Suprapubic skin (tissue), 4 donors: ENCODE data around the gene USP47. TPM values are rescaled to one million over a fixed set of nuclear protein-coding genes. Genes with fewer than 3 reads are reported as not detected.
A peak's percentile ranks its signal among the peaks of the same experiment; 100 is the strongest.

Source experiments
- DNase-seq, 2 donors: peaks; one replicate each; pipeline ENCODE4 v3.0.0-alpha.2; 2019; ENCODE audit warnings: low spot score in 2 of 2
- H3K27ac ChIP-seq: fragments of 200-600 bp; sonication (generic); one replicate; pipeline ENCODE4 v1.5.1; 2019
- H3K27me3 ChIP-seq: fragments of 200-600 bp; sonication (generic); one replicate; pipeline ENCODE4 v1.5.1; 2019
- H3K36me3 ChIP-seq: fragments of 200-600 bp; sonication (generic); one replicate; pipeline ENCODE4 v1.5.1; 2019
- H3K4me1 ChIP-seq: fragments of 200-600 bp; sonication (generic); one replicate; pipeline ENCODE4 v1.5.1; 2019
- H3K4me3 ChIP-seq: fragments of 200-600 bp; sonication (generic); one replicate; pipeline ENCODE4 v1.5.1; 2019; ENCODE audit warnings: mild to moderate bottlenecking
- H3K9me3 ChIP-seq: fragments of 200-600 bp; sonication (generic); one replicate; pipeline ENCODE4 v1.5.1; 2019
- CTCF ChIP-seq, 2 donors: fragments of 200-600 bp in 1 of 2; fragments of 450-650 bp in 1 of 2; sonication (generic) in 1 of 2; IDR thresholded peaks; one replicate each; pipeline ENCODE4 v1.5.1; 2016 to 2019; ENCODE audit warnings: antibody characterized with exemption in 2 of 2, mild to moderate bottlenecking in 1 of 2, moderate library complexity in 1 of 2
- EP300 ChIP-seq: sonication (generic); formaldehyde crosslinking; IDR thresholded peaks from one replicate; pipeline ENCODE4 v1.6.1; 2017; ENCODE audit warnings: antibody characterized with exemption
- POLR2A ChIP-seq, 2 donors: fragments of 450-650 bp; IDR thresholded peaks; one replicate each; pipeline ENCODE4 v1.6.1; 2017; ENCODE audit warnings: antibody characterized with exemption in 2 of 2, mild to moderate bottlenecking in 2 of 2, moderate library complexity in 2 of 2
- POLR2AphosphoS5 ChIP-seq, 3 donors: sonication (generic); formaldehyde crosslinking; IDR thresholded peaks; one replicate each; pipeline ENCODE4 v1.6.1; 2017; ENCODE audit warnings: antibody characterized with exemption in 3 of 3
- WGBS: methylation state at CpG from one replicate; pipeline ENCODE4 v1.1.5; 2018; 5-methylcytosine and 5-hydroxymethylcytosine counted together
- total RNA-seq, 4 donors: library from RNA; depleted of rRNA; stranded (reverse); fragments of >200 nt; gene quantifications; one replicate each; pipeline ENCODE4 v1.1.0, GENCODE V29; 2016

USP47 gene
- total RNA-seq, 4 donors from 2014 or later = 56.0 to 102 (median 72.2) TPM

GRCh38 chr11:11972730-11973341, 131.1 kb downstream of the USP47 start:
- TF ChIP-seq CTCF (IDR thresholded peaks at IDR 0.05) (no peak), POLR2A (IDR thresholded peaks at IDR 0.05) (no peak), EP300 (no peak), POLR2AphosphoS5 (IDR thresholded peaks at IDR 0.05) (no peak)
- DNase-seq = no peak
- Histone ChIP-seq H3K9me3 (no peaks in the 10 kb centered on the region), H3K4me1 (peaks cover 84% of the 10 kb centered on the region), H3K27me3 (no peaks in the 10 kb centered on the region), H3K27ac (peak overlapping the region; percentile 34), H3K4me3 (no peak overlapping the region), H3K36me3 (no peaks in the 10 kb centered on the region)
- WGBS = 98% methylated on average over 2 of the region's 3 CpGs

GRCh38 chr11:11973361-11973800, 131.6 kb downstream of the USP47 start:
- Histone ChIP-seq H3K27me3 (no peaks in the 10 kb centered on the region), H3K36me3 (no peaks in the 10 kb centered on the region), H3K4me1 (peaks cover 86% of the 10 kb centered on the region), H3K9me3 (no peaks in the 10 kb centered on the region), H3K4me3 (no peak overlapping the region), H3K27ac (peak overlapping the region; percentile 15)
- 54% methylated on average over 4 of the region's 8 CpGs for WGBS
- DNase-seq = no peak
- TF ChIP-seq POLR2AphosphoS5 (IDR thresholded peaks at IDR 0.05) = no peak
- TF ChIP-seq CTCF (IDR thresholded peaks at IDR 0.05) = no peak
- no peak for TF ChIP-seq POLR2A (IDR thresholded peaks at IDR 0.05)
- TF ChIP-seq EP300 = no peak

- TF ChIP-seq POLR2AphosphoS5 (IDR thresholded peaks at IDR 0.05) = no peak
- TF ChIP-seq EP300 = no peak
- no peak for TF ChIP-seq CTCF (IDR thresholded peaks at IDR 0.05)
- TF ChIP-seq POLR2A (IDR thresholded peaks at IDR 0.05) = no peak
- peak overlapping the region; percentile 15 for H3K27ac ChIP-seq
- no peak for DNase-seq
- no peak overlapping the region for H3K4me3 ChIP-seq
- 59% methylated on average over 4 of the region's 4 CpGs for WGBS
- H3K4me1 ChIP-seq = peaks cover 86% of the 10 kb centered on the region
- H3K9me3 ChIP-seq = no peaks in the 10 kb centered on the region
- H3K36me3 ChIP-seq = no peaks in the 10 kb centered on the region
- H3K27me3 ChIP-seq = no peaks in the 10 kb centered on the region
Observed at GRCh38 chr11:11973866-11974265, 132.1 kb downstream of the USP47 start.

- H3K36me3 ChIP-seq = no peaks in the 10 kb centered on the region
- H3K27ac ChIP-seq = no peak overlapping the region
- TF ChIP-seq POLR2AphosphoS5 (IDR thresholded peaks at IDR 0.05) (no peak), CTCF (IDR thresholded peaks at IDR 0.05) (no peak), POLR2A (IDR thresholded peaks at IDR 0.05) (no peak), EP300 (no peak)
- no peak for DNase-seq
- no peak overlapping the region for H3K4me3 ChIP-seq
- H3K27me3 ChIP-seq = no peaks in the 10 kb centered on the region
- 73% methylated on average over 8 of the region's 11 CpGs for WGBS
- H3K4me1 ChIP-seq = peaks cover 87% of the 10 kb centered on the region
- no peaks in the 10 kb centered on the region for H3K9me3 ChIP-seq
Observed at GRCh38 chr11:11975201-11976092, 133.7 kb downstream of the USP47 start.

GRCh38 chr11:11976481-11977127, 134.8 kb downstream of the USP47 start:
- 19% methylated on average over 6 of the region's 6 CpGs for WGBS
- Histone ChIP-seq H3K4me1 (peaks cover 92% of the 10 kb centered on the region), H3K4me3 (no peak overlapping the region), H3K27me3 (no peaks in the 10 kb centered on the region), H3K9me3 (no peaks in the 10 kb centered on the region), H3K27ac (peak overlapping the region; percentile 26), H3K36me3 (no peaks in the 10 kb centered on the region)
- no peak for DNase-seq
- TF ChIP-seq CTCF (IDR thresholded peaks at IDR 0.05) = no peak
- no peak for TF ChIP-seq EP300
- no peak for TF ChIP-seq POLR2A (IDR thresholded peaks at IDR 0.05)
- TF ChIP-seq POLR2AphosphoS5 (IDR thresholded peaks at IDR 0.05) = no peak
